DOHH2 (cell line): ENCODE results near the gene DPP8.

Experiments
- H3F3A ChIP-seq: fragments of 200-600 bp; sonication (generic), shearing (Covaris generic); 2 replicates; pipeline ENCODE4 v1.6.0; 2016; ENCODE audit warnings: antibody characterized with exemption, mild to moderate bottlenecking; ENCODE audit not compliant: control insufficient read depth, insufficient read depth
- H3K27ac ChIP-seq: fragments of 200-600 bp; sonication (generic); 2 replicates; pipeline ENCODE4 v1.5.1; 2014; ENCODE audit warnings: low read depth, mild to moderate bottlenecking, low read length, moderate library complexity
- H3K27me3 ChIP-seq: fragments of 200-600 bp; sonication (generic); 2 replicates; pipeline ENCODE4 v1.6.1; 2014; ENCODE audit warnings: mild to moderate bottlenecking, low read length, mixed read lengths; ENCODE audit not compliant: control insufficient read depth
- H3K36me3 ChIP-seq: fragments of 200-600 bp; sonication (generic); 2 replicates; pipeline ENCODE4 v1.6.1; 2014; ENCODE audit warnings: mild to moderate bottlenecking, low read length, moderate library complexity, mixed read lengths; ENCODE audit not compliant: control insufficient read depth
- H3K4me1 ChIP-seq: fragments of 200-600 bp; sonication (generic); 2 replicates; pipeline ENCODE4 v1.6.1; 2014; ENCODE audit warnings: mild to moderate bottlenecking, low read length, mixed read lengths; ENCODE audit not compliant: control insufficient read depth
- H3K4me2 ChIP-seq: fragments of 200-600 bp; sonication (generic); 2 replicates; pipeline ENCODE4 v1.6.0; 2014; ENCODE audit warnings: mild to moderate bottlenecking, low read length, moderate library complexity
- H3K4me3 ChIP-seq: fragments of 200-600 bp; sonication (generic); 2 replicates; pipeline ENCODE4 v1.5.1; 2014; ENCODE audit warnings: mild to moderate bottlenecking, low read length, mixed read lengths
- H3K79me2 ChIP-seq: fragments of 200-600 bp; sonication (generic); 2 replicates; pipeline ENCODE4 v1.6.1; 2014; ENCODE audit warnings: mild to moderate bottlenecking, low read length, mixed read lengths; ENCODE audit not compliant: control insufficient read depth
- H3K9me2 ChIP-seq: fragments of 200-600 bp; sonication (generic); replicated peaks from 2 replicates; pipeline ENCODE4 v1.6.1; 2014; ENCODE audit warnings: mild to moderate bottlenecking, low read length, mixed read lengths; ENCODE audit not compliant: control insufficient read depth
- H3K9me3 ChIP-seq: fragments of 200-600 bp; sonication (generic); 2 replicates; pipeline ENCODE4 v1.6.1; 2014; ENCODE audit warnings: antibody characterized with exemption, low read length, mixed read lengths; ENCODE audit not compliant: control insufficient read depth, insufficient read depth
- H4K20me1 ChIP-seq: fragments of 200-600 bp; sonication (generic); 2 replicates; pipeline ENCODE4 v1.6.0; 2014; ENCODE audit warnings: low read depth, mild to moderate bottlenecking, antibody characterized with exemption, low read length, moderate library complexity; ENCODE audit not compliant: control insufficient read depth, insufficient read depth
- EZH2phosphoT487 ChIP-seq: fragments of 200-600 bp; sonication (generic); IDR thresholded peaks from 2 replicates; pipeline ENCODE4 v1.6.1; 2017; ENCODE audit warnings: borderline replicate concordance, mild to moderate bottlenecking, antibody characterized with exemption, low read length, moderate library complexity, mixed read lengths
- TF ChIP-seq, protein P1 (sequence below): fragments of 200-600 bp; sonication (generic); IDR thresholded peaks from one replicate; pipeline ENCODE4 v1.5.1; 2014; ENCODE audit warnings: antibody characterized with exemption, mild to moderate bottlenecking, low read depth, low read length; ENCODE audit not compliant: poor library complexity, severe bottlenecking

DPP8 gene

GRCh38 chr15:65410036-65410435 lies 107.5 kb downstream of the DPP8 start:
- no peaks in the 10 kb centered on the region; the same call in 1 of the 2 replicates for H4K20me1 ChIP-seq
- peaks cover 15% of the 10 kb centered on the region for H3K27me3 ChIP-seq
- no peaks in the 10 kb centered on the region for H3K9me3 ChIP-seq
- H3K36me3 ChIP-seq: no peaks in the 10 kb centered on the region
- no peaks in the 10 kb centered on the region for H3K9me2 ChIP-seq
- no peak for TF ChIP-seq EZH2phosphoT487
- TF ChIP-seq, protein P1, sequence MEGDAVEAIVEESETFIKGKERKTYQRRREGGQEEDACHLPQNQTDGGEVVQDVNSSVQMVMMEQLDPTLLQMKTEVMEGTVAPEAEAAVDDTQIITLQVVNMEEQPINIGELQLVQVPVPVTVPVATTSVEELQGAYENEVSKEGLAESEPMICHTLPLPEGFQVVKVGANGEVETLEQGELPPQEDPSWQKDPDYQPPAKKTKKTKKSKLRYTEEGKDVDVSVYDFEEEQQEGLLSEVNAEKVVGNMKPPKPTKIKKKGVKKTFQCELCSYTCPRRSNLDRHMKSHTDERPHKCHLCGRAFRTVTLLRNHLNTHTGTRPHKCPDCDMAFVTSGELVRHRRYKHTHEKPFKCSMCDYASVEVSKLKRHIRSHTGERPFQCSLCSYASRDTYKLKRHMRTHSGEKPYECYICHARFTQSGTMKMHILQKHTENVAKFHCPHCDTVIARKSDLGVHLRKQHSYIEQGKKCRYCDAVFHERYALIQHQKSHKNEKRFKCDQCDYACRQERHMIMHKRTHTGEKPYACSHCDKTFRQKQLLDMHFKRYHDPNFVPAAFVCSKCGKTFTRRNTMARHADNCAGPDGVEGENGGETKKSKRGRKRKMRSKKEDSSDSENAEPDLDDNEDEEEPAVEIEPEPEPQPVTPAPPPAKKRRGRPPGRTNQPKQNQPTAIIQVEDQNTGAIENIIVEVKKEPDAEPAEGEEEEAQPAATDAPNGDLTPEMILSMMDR: no peak
- no peak overlapping the region for H3K27ac ChIP-seq
- no peak overlapping the region for H3K4me3 ChIP-seq
- H3K79me2 ChIP-seq: no peaks in the 10 kb centered on the region
- H3K4me2 ChIP-seq: peak overlapping the region; percentile 83
- H3K4me1 ChIP-seq: peaks cover 44% of the 10 kb centered on the region
- 0 out of 2 replicates have a peak, but pooled peaks cover 4% of the 10 kb centered on the region for H3F3A ChIP-seq

- TF ChIP-seq, protein P1: no peak
- TF ChIP-seq EZH2phosphoT487: no peak
- H3K9me2 ChIP-seq: no peaks in the 10 kb centered on the region
- H3F3A ChIP-seq: 0 out of 2 replicates have a peak, but pooled peaks cover 4% of the 10 kb centered on the region
- H3K79me2 ChIP-seq: no peaks in the 10 kb centered on the region
- no peaks in the 10 kb centered on the region; the same call in 1 of the 2 replicates for H4K20me1 ChIP-seq
- H3K4me1 ChIP-seq: peaks cover 50% of the 10 kb centered on the region
- peak overlapping the region; percentile 83 for H3K4me2 ChIP-seq
- no peaks in the 10 kb centered on the region for H3K36me3 ChIP-seq
- peak overlapping the region; percentile 53 for H3K4me3 ChIP-seq
- no peaks in the 10 kb centered on the region for H3K9me3 ChIP-seq
- no peak overlapping the region for H3K27ac ChIP-seq
- peaks cover 17% of the 10 kb centered on the region for H3K27me3 ChIP-seq
Observed at GRCh38 chr15:65409036-65409631, 108.4 kb downstream of the DPP8 start.

GRCh38 chr15:65408324-65409035 lies 109.0 kb downstream of the DPP8 start:
- Histone ChIP-seq H4K20me1 (no peaks in the 10 kb centered on the region; the same call in 1 of the 2 replicates), H3K4me3 (peak overlapping the region; percentile 53), H3K9me3 (no peaks in the 10 kb centered on the region), H3K4me2 (peak overlapping the region; percentile 83), H3K79me2 (no peaks in the 10 kb centered on the region), H3K27ac (no peak overlapping the region), H3F3A (0 out of 2 replicates have a peak, but pooled peaks cover 4% of the 10 kb centered on the region), H3K9me2 (no peaks in the 10 kb centered on the region), H3K4me1 (peaks cover 50% of the 10 kb centered on the region), H3K36me3 (no peaks in the 10 kb centered on the region), H3K27me3 (peaks cover 17% of the 10 kb centered on the region)
- TF ChIP-seq, protein P1: no peak
- TF ChIP-seq EZH2phosphoT487: no peak
